DND-41 (cell line): Measurements from ENCODE around the gene WWTR1.

Experiments
- ATAC-seq: fragments of 200-7000 bp; cut with Tn5 transposase; 3 replicates; pipeline ENCODE4 v1.9.1; 2021; ENCODE audit warnings: low read depth; ENCODE audit not compliant: insufficient read depth
- DNase-seq: peaks from one replicate; pipeline ENCODE4 v3.0.0-alpha.2; 2020
- H2AFZ ChIP-seq: 2 replicates; pipeline ENCODE4 v1.6.0; 2012; ENCODE audit warnings: low read depth, low read length
- H3K27ac ChIP-seq: 2 replicates; pipeline ENCODE4 v1.5.1; 2012; ENCODE audit warnings: low read length, inconsistent platforms
- H3K27me3 ChIP-seq: fragments of 200-600 bp; sonication (generic); 2 replicates; pipeline ENCODE4 v1.6.0; 2012; ENCODE audit warnings: low read length, mild to moderate bottlenecking, inconsistent platforms; ENCODE audit not compliant: insufficient read depth, poor library complexity
- H3K36me3 ChIP-seq: 2 replicates; pipeline ENCODE4 v1.5.1; 2012; ENCODE audit warnings: low read length, inconsistent platforms; ENCODE audit not compliant: insufficient read depth
- H3K4me1 ChIP-seq: 2 replicates; pipeline ENCODE4 v1.5.1; 2012; ENCODE audit warnings: mild to moderate bottlenecking, low read length; ENCODE audit not compliant: insufficient read depth
- H3K4me2 ChIP-seq: 2 replicates; pipeline ENCODE4 v1.6.0; 2012; ENCODE audit warnings: mild to moderate bottlenecking, moderate library complexity, low read length, inconsistent platforms; ENCODE audit not compliant: insufficient read depth
- H3K4me3 ChIP-seq, 2 experiments: fragments of 200-600 bp in 1 of 2; shearing (Covaris generic) in 1 of 2; 2 replicates each; pipeline ENCODE4 v1.5.1; 2012 to 2016; ENCODE audit warnings: inconsistent platforms in 2 of 2, low read length in 2 of 2, mild to moderate bottlenecking in 2 of 2, low read depth in 1 of 2, moderate library complexity in 1 of 2
- H3K79me2 ChIP-seq: 2 replicates; pipeline ENCODE4 v1.6.0; 2012; ENCODE audit warnings: low read length, inconsistent platforms; ENCODE audit not compliant: insufficient read depth
- H3K9ac ChIP-seq: 2 replicates; pipeline ENCODE4 v1.6.0; 2012; ENCODE audit warnings: low read depth, mild to moderate bottlenecking, inconsistent platforms, low read length, moderate library complexity
- H3K9me3 ChIP-seq: 2 replicates; pipeline ENCODE4 v1.5.1; 2012; ENCODE audit warnings: low read length, moderate library complexity, mild to moderate bottlenecking, inconsistent platforms; ENCODE audit not compliant: insufficient read depth, severe bottlenecking
- H4K20me1 ChIP-seq: 2 replicates; pipeline ENCODE4 v1.6.0; 2012; ENCODE audit warnings: low read length; ENCODE audit not compliant: insufficient read depth
- EZH2 ChIP-seq: IDR thresholded peaks from 3 replicates; pipeline ENCODE4 v1.6.1; 2012; ENCODE audit warnings: borderline replicate concordance, low read depth, mild to moderate bottlenecking, moderate library complexity, low read length, inconsistent platforms; ENCODE audit not compliant: severe bottlenecking
- TF ChIP-seq, protein P1 (sequence below): IDR thresholded peaks from 2 replicates; pipeline ENCODE4 v1.5.1; 2012; ENCODE audit warnings: borderline replicate concordance, low read length, moderate library complexity, mild to moderate bottlenecking; ENCODE audit not compliant: poor library complexity, severe bottlenecking; ENCODE audit errors: extremely low read depth

WWTR1 gene

DNA sequence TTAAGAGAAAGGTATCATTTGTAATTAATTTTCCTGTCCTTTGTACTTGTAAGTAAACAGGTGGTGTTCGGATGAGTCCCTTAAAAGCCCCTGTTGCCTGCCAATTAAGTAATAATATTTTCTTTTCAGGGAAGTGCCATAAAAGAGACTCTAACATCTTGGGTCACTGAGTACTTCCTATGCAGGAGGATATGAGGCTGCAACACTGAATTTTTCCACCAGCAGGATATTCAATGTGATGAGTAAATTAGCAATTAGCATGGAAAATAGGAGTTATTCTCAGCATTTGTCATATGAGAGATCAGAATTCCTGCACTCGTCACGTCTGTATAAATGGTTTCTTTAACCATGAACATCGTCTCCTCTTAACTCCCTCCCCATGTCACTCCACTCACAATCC, 45.4 kb downstream of the WWTR1 start:
- H3K79me2 ChIP-seq = no peaks in the 10 kb centered on the region
- TF ChIP-seq, protein P1, sequence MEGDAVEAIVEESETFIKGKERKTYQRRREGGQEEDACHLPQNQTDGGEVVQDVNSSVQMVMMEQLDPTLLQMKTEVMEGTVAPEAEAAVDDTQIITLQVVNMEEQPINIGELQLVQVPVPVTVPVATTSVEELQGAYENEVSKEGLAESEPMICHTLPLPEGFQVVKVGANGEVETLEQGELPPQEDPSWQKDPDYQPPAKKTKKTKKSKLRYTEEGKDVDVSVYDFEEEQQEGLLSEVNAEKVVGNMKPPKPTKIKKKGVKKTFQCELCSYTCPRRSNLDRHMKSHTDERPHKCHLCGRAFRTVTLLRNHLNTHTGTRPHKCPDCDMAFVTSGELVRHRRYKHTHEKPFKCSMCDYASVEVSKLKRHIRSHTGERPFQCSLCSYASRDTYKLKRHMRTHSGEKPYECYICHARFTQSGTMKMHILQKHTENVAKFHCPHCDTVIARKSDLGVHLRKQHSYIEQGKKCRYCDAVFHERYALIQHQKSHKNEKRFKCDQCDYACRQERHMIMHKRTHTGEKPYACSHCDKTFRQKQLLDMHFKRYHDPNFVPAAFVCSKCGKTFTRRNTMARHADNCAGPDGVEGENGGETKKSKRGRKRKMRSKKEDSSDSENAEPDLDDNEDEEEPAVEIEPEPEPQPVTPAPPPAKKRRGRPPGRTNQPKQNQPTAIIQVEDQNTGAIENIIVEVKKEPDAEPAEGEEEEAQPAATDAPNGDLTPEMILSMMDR = no peak
- TF ChIP-seq EZH2 = no peak
- H3K4me2 ChIP-seq = no peak overlapping the region
- no peak overlapping the region for H2AFZ ChIP-seq
- no peak overlapping the region for H3K9ac ChIP-seq
- no peaks in the 10 kb centered on the region for H4K20me1 ChIP-seq
- DNase-seq = no peak
- peaks cover 3% of the 10 kb centered on the region for H3K27me3 ChIP-seq
- no peaks in the 10 kb centered on the region for H3K4me1 ChIP-seq
- H3K27ac ChIP-seq = no peak overlapping the region
- no peak overlapping the region for H3K4me3 ChIP-seq
- ATAC-seq = no peak
- no peaks in the 10 kb centered on the region for H3K9me3 ChIP-seq
- H3K36me3 ChIP-seq = no peaks in the 10 kb centered on the region

GRCh38 chr3:149611149-149611548, 46.7 kb downstream of the WWTR1 start:
- H3K79me2 ChIP-seq = no peaks in the 10 kb centered on the region
- no peak overlapping the region for H3K27ac ChIP-seq
- peaks cover 3% of the 10 kb centered on the region for H3K27me3 ChIP-seq
- no peak overlapping the region for H3K4me3 ChIP-seq
- no peaks in the 10 kb centered on the region for H3K9me3 ChIP-seq
- no peaks in the 10 kb centered on the region for H3K4me1 ChIP-seq
- ATAC-seq (no peak), DNase-seq (no peak)
- H3K4me2 ChIP-seq = no peak overlapping the region
- H3K36me3 ChIP-seq = no peaks in the 10 kb centered on the region
- H4K20me1 ChIP-seq = no peaks in the 10 kb centered on the region
- no peak overlapping the region for H3K9ac ChIP-seq
- TF ChIP-seq, protein P1 = no peak
- no peak for TF ChIP-seq EZH2
- H2AFZ ChIP-seq = no peak overlapping the region

- Histone ChIP-seq H3K4me2 (no peak overlapping the region), H3K4me1 (no peaks in the 10 kb centered on the region), H4K20me1 (no peaks in the 10 kb centered on the region), H2AFZ (no peak overlapping the region), H3K9me3 (no peaks in the 10 kb centered on the region), H3K79me2 (no peaks in the 10 kb centered on the region), H3K36me3 (no peaks in the 10 kb centered on the region), H3K4me3 (no peak overlapping the region), H3K27ac (no peak overlapping the region), H3K27me3 (peaks cover 8% of the 10 kb centered on the region), H3K9ac (no peak overlapping the region)
- no peak for TF ChIP-seq EZH2
- TF ChIP-seq, protein P1 = no peak
- DNase-seq (no peak), ATAC-seq (no peak)
Observed at GRCh38 chr3:149610351-149611105, 47.3 kb downstream of the WWTR1 start.
